HEK293T (cell line): Measurements from ENCODE around the gene CFAP61.

Experiments
- CTCF ChIA-PET: fragments of 350-600 bp; formaldehyde crosslinking; extraction: SDS; loops from one replicate; lab custom pipeline; 2021; ENCODE audit warnings: antibody characterized with exemption, inconsistent platforms; lab: Yijun Ruan, JAX
- POLR2A ChIA-PET: fragments of 350-600 bp; formaldehyde crosslinking; extraction: SDS; loops from one replicate; lab custom pipeline; 2020; ENCODE audit warnings: antibody characterized with exemption, inconsistent platforms; lab: Yijun Ruan, JAX
- DNase-seq: peaks from one replicate; pipeline ENCODE4 v3.0.0; 2012; ENCODE audit warnings: mixed read lengths; ENCODE audit errors: extremely low spot score
- ARNT ChIP-seq: fragments of 450-650 bp; IDR thresholded peaks from 2 replicates; pipeline ENCODE4 v1.6.1; 2017; ENCODE audit warnings: mild to moderate bottlenecking
- BHLHE40 ChIP-seq: fragments of 450-650 bp; IDR thresholded peaks from 2 replicates; pipeline ENCODE4 v1.6.1; 2016; ENCODE audit warnings: mild to moderate bottlenecking, moderate library complexity, borderline replicate concordance
- CTBP1 ChIP-seq: fragments of 450-650 bp; IDR thresholded peaks from 2 replicates; pipeline ENCODE4 v1.6.1; 2016; ENCODE audit warnings: borderline replicate concordance
- ELF4 ChIP-seq: fragments of 450-650 bp; IDR thresholded peaks from 2 replicates; pipeline ENCODE4 v1.6.1; 2017; ENCODE audit warnings: antibody characterized with exemption
- FOXA1 ChIP-seq: fragments of 450-650 bp; IDR thresholded peaks from 2 replicates; pipeline ENCODE4 v1.6.1; 2016; ENCODE audit warnings: mild to moderate bottlenecking
- FOXK2 ChIP-seq: fragments of 450-650 bp; IDR thresholded peaks from 2 replicates; pipeline ENCODE4 v1.6.1; 2016; ENCODE audit warnings: mild to moderate bottlenecking
- FOXM1 ChIP-seq: fragments of 450-650 bp; IDR thresholded peaks from 2 replicates; pipeline ENCODE4 v1.6.1; 2017; ENCODE audit warnings: mild to moderate bottlenecking, borderline replicate concordance
- HDGF ChIP-seq: fragments of 450-650 bp; IDR thresholded peaks from 2 replicates; pipeline ENCODE4 v1.6.1; 2017; ENCODE audit warnings: antibody characterized with exemption, borderline replicate concordance
- L3MBTL2 ChIP-seq: fragments of 450-650 bp; conservative IDR thresholded peaks from 2 replicates; pipeline ENCODE4 v1.6.1; 2016; ENCODE audit warnings: mild to moderate bottlenecking
- LEF1 ChIP-seq: fragments of 450-650 bp; IDR thresholded peaks from 2 replicates; pipeline ENCODE4 v1.6.1; 2017; ENCODE audit warnings: mild to moderate bottlenecking, borderline replicate concordance
- NFRKB ChIP-seq: fragments of 450-650 bp; IDR thresholded peaks from 2 replicates; pipeline ENCODE4 v1.6.1; 2016; ENCODE audit warnings: mild to moderate bottlenecking, moderate library complexity
- PKNOX1 ChIP-seq: fragments of 450-650 bp; IDR thresholded peaks from 2 replicates; pipeline ENCODE4 v1.6.1; 2016
- SP1 ChIP-seq: fragments of 450-650 bp; IDR thresholded peaks from 2 replicates; pipeline ENCODE4 v1.6.1; 2017
- SUZ12 ChIP-seq: fragments of 450-650 bp; IDR thresholded peaks from 2 replicates; pipeline ENCODE4 v1.6.1; 2016; ENCODE audit warnings: mild to moderate bottlenecking
- TARDBP ChIP-seq: fragments of 450-650 bp; IDR thresholded peaks from 2 replicates; pipeline ENCODE4 v1.6.1; 2016
- ZNF384 ChIP-seq: fragments of 450-650 bp; IDR thresholded peaks from 2 replicates; pipeline ENCODE4 v1.6.1; 2016

CFAP61 gene

DNA sequence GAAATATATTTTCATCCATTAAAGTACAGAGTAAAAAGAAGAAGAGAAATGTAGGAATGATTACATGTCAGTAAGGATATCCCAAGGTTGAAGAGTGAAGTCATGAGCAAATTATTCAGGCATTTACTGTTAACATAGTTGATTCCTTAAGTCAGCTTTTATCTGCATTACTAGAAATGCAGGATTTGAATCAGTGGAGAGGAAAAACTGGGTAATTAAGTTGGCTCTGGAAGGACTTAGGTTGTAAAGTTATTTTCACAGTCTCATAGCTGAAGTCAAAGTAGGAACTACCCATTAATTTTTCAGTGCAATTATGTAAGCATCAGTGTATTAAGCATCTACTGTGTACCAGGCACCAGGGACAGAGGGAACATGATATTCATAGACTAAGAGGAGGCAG lies 27.4 kb upstream of the CFAP61 start:
- ChIA-PET POLR2A (no interaction called here), CTCF (no interaction called here)
- TF ChIP-seq HDGF (no peak), ELF4 (no peak), PKNOX1 (no peak), L3MBTL2 (no peak), SP1 (no peak), ARNT (no peak), BHLHE40 (no peak), FOXA1 (no peak), LEF1 (no peak)
- no peak for DNase-seq

GRCh38 chr20:20027284-20027683 lies 25.0 kb upstream of the CFAP61 start:
- POLR2A ChIA-PET, result interaction anchor here (2.2 kb wide), 1 partner anchor 10 kb away, joined by 9 read pairs; the partner anchor contains the start of gene NAA20
- CTCF ChIA-PET, result interaction anchor here (0.6 to 1.6 kb wide), 3 partner anchors 10 to 403 kb away, joined by 3 to 5 read pairs (median 3); partner anchors contain the start of gene NAA20
- TF ChIP-seq NFRKB (no peak), HDGF (no peak), SUZ12 (no peak), LEF1 (no peak), PKNOX1 (no peak), SP1 (no peak), FOXM1 (no peak), ELF4 (no peak), TARDBP (no peak), BHLHE40 (no peak), FOXA1 (no peak), CTBP1 (no peak)
- no peak for DNase-seq

GRCh38 chr20:20031790-20032189 lies 20.5 kb upstream of the CFAP61 start:
- no peak for TF ChIP-seq ZNF384
- no peak for TF ChIP-seq FOXK2
- no peak for DNase-seq
- CTCF ChIA-PET, result no interaction called here
- POLR2A ChIA-PET, result no interaction called here

GRCh38 chr20:20034486-20034885 lies 17.8 kb upstream of the CFAP61 start:
- ChIA-PET CTCF (no interaction called here), POLR2A (no interaction called here)
- no peak for TF ChIP-seq HDGF
- TF ChIP-seq FOXK2, result no peak
- no peak for TF ChIP-seq TARDBP
- no peak for TF ChIP-seq BHLHE40
- no peak for TF ChIP-seq L3MBTL2
- TF ChIP-seq NFRKB, result no peak
- TF ChIP-seq ARNT, result no peak
- TF ChIP-seq ZNF384, result no peak
- no peak for TF ChIP-seq PKNOX1
- TF ChIP-seq SP1, result no peak
- no peak for TF ChIP-seq ELF4
- no peak for TF ChIP-seq FOXA1
- no peak for TF ChIP-seq SUZ12
- TF ChIP-seq CTBP1, result no peak
- no peak for TF ChIP-seq FOXM1
- no peak for TF ChIP-seq LEF1
- DNase-seq, result no peak

- ChIA-PET CTCF (no interaction called here), POLR2A (no interaction called here)
- no peak for TF ChIP-seq TARDBP
- no peak for DNase-seq
Observed at GRCh38 chr20:20036756-20037155, 15.6 kb upstream of the CFAP61 start.

GRCh38 chr20:20037960-20038359 lies 14.4 kb upstream of the CFAP61 start:
- TF ChIP-seq FOXK2 (no peak), CTBP1 (no peak), ELF4 (no peak), SUZ12 (no peak), PKNOX1 (no peak), FOXA1 (no peak), FOXM1 (no peak), HDGF (no peak), TARDBP (no peak), BHLHE40 (no peak), LEF1 (no peak), L3MBTL2 (no peak), NFRKB (no peak)
- CTCF ChIA-PET, result interaction anchor here (0.7 kb wide), 1 partner anchor 787 kb away, joined by 3 read pairs; no protein-coding TSS in a partner anchor
- POLR2A ChIA-PET, result no interaction called here
- no peak for DNase-seq
